Liver (tissue), 9 donors: Measurements from ENCODE around the gene SMOC1. TPM values are rescaled to one million over a fixed set of nuclear protein-coding genes. Genes with fewer than 3 reads are reported as not detected.

Experiments used
- DNase-seq: peaks from one replicate; pipeline ENCODE4 v3.0.0-alpha.2; 2017; ENCODE audit warnings: low spot score
- H3K27ac ChIP-seq, 2 donors: one replicate each; pipeline ENCODE4 v1.7.0; 2013; ENCODE audit warnings: inconsistent platforms in 2 of 2, low read length in 2 of 2, control low read depth in 1 of 2, low read depth in 1 of 2, mild to moderate bottlenecking in 1 of 2
- H3K27me3 ChIP-seq, 4 donors: one replicate each; pipeline versions ENCODE4 v1.6.1 to v1.7.0; 2013; ENCODE audit warnings: low read length in 3 of 4, inconsistent platforms in 1 of 4, mild to moderate bottlenecking in 1 of 4, moderate library complexity in 1 of 4; ENCODE audit not compliant: control insufficient read depth in 4 of 4, insufficient read depth in 4 of 4
- H3K36me3 ChIP-seq, 4 donors: one replicate each; pipeline versions ENCODE4 v1.6.1 to v1.7.0; 2013; ENCODE audit warnings: low read length in 3 of 4, mild to moderate bottlenecking in 3 of 4, low read depth in 1 of 4, moderate library complexity in 1 of 4; ENCODE audit not compliant: control insufficient read depth in 4 of 4, insufficient read depth in 3 of 4
- H3K4me1 ChIP-seq, 4 donors: one replicate each; pipeline versions ENCODE4 v1.6.1 to v1.7.0; 2013; ENCODE audit warnings: low read length in 3 of 4, mild to moderate bottlenecking in 3 of 4, moderate library complexity in 1 of 4; ENCODE audit not compliant: control insufficient read depth in 4 of 4, insufficient read depth in 4 of 4
- H3K4me3 ChIP-seq, 3 donors: one replicate each; pipeline versions ENCODE4 v1.6.1 to v1.7.0; 2013; ENCODE audit warnings: low read length in 3 of 3, control low read depth in 1 of 3, low read depth in 1 of 3, mild to moderate bottlenecking in 1 of 3
- H3K9ac ChIP-seq, 2 donors: one replicate each; pipeline ENCODE4 v1.7.0; 2013; ENCODE audit warnings: low read length in 2 of 2, mild to moderate bottlenecking in 2 of 2, moderate library complexity in 2 of 2, control low read depth in 1 of 2, low read depth in 1 of 2
- H3K9me3 ChIP-seq, 4 donors: one replicate each; pipeline versions ENCODE4 v1.6.1 to v1.7.0; 2013; ENCODE audit warnings: low read length in 3 of 4; ENCODE audit not compliant: control insufficient read depth in 4 of 4
- ATF3 ChIP-seq: IDR thresholded peaks from 2 replicates; pipeline ENCODE4 v1.6.1; 2016; ENCODE audit warnings: antibody characterized with exemption
- CTCF ChIP-seq: fragments of 150-350 bp; IDR thresholded peaks from 2 replicates; pipeline ENCODE4 v1.5.1; 2017; ENCODE audit warnings: improper control_type of control experiment, low read depth, low read length; ENCODE audit not compliant: missing input control
- EGR1 ChIP-seq, 2 donors: IDR thresholded peaks; 2 replicates each; pipeline ENCODE4 v1.6.1; 2016 to 2018; ENCODE audit warnings: antibody characterized with exemption in 2 of 2, low read depth in 2 of 2
- FOXA1 ChIP-seq: IDR thresholded peaks from 2 replicates; pipeline ENCODE4 v1.6.1; 2016; ENCODE audit warnings: antibody characterized with exemption
- FOXA2 ChIP-seq: IDR thresholded peaks from 2 replicates; pipeline ENCODE4 v1.6.1; 2016; ENCODE audit warnings: antibody characterized with exemption
- GABPA ChIP-seq, 2 donors: IDR thresholded peaks in 1 of 2; conservative IDR thresholded peaks in 1 of 2; 2 replicates each; pipeline ENCODE4 v1.6.1; 2016; ENCODE audit warnings: antibody characterized with exemption in 2 of 2, mild to moderate bottlenecking in 1 of 2, moderate library complexity in 1 of 2
- HNF4A ChIP-seq, 2 donors: conservative IDR thresholded peaks; 2 replicates each; pipeline ENCODE4 v1.6.1; 2016; ENCODE audit warnings: antibody characterized with exemption in 2 of 2, mild to moderate bottlenecking in 2 of 2
- HNF4G ChIP-seq: IDR thresholded peaks from 2 replicates; pipeline ENCODE4 v1.6.1; 2016; ENCODE audit warnings: antibody characterized with exemption
- JUND ChIP-seq, 2 donors: IDR thresholded peaks; 2 replicates each; pipeline ENCODE4 v1.6.1; 2016; ENCODE audit warnings: antibody characterized with exemption in 2 of 2
- NR2F2 ChIP-seq: IDR thresholded peaks from 2 replicates; pipeline ENCODE4 v1.6.1; 2016; ENCODE audit warnings: antibody characterized with exemption
- RAD21 ChIP-seq, 2 donors: IDR thresholded peaks; 2 replicates each; pipeline ENCODE4 v1.6.1; 2016; ENCODE audit warnings: antibody characterized with exemption in 2 of 2, mild to moderate bottlenecking in 2 of 2
- RXRA ChIP-seq, 2 donors: IDR thresholded peaks; 2 replicates each; pipeline ENCODE4 v1.6.1; 2017 to 2018; ENCODE audit warnings: antibody characterized with exemption in 2 of 2, mild to moderate bottlenecking in 1 of 2
- SP1 ChIP-seq: IDR thresholded peaks from 2 replicates; pipeline ENCODE4 v1.6.1; 2018; ENCODE audit warnings: antibody characterized with exemption, mild to moderate bottlenecking
- TAF1 ChIP-seq: conservative IDR thresholded peaks from 2 replicates; pipeline ENCODE4 v1.6.1; 2016; ENCODE audit warnings: antibody characterized with exemption, mild to moderate bottlenecking
- YY1 ChIP-seq: IDR thresholded peaks from 2 replicates; pipeline ENCODE4 v1.6.1; 2016; ENCODE audit warnings: antibody characterized with exemption, mild to moderate bottlenecking
- WGBS: extraction: QIAGEN DNeasy Blood & Tissue Kit; methylation state at CpG from one replicate; pipeline ENCODE4 v1.1.7; 2013; 5-methylcytosine and 5-hydroxymethylcytosine counted together
- polyA plus RNA-seq, 2 donors: library from polyadenylated mRNA; stranded (reverse) in 1 of 2; unstranded in 1 of 2; fragments of 200-250 nt in 1 of 2; fragments of >200 nt in 1 of 2; fragmentation: Nextera tagmentation in 1 of 2; extraction: Ambion mirVana in 1 of 2; gene quantifications; one replicate each; pipeline versions ENCODE4 v1.2.1 to v1.2.3, GENCODE V29; 2013 to 2015
- total RNA-seq, 2 donors: library from RNA; depleted of rRNA; stranded (reverse); fragments of >200 nt; gene quantifications; one replicate each; pipeline ENCODE4 v1.2.3, GENCODE V29; 2014
- TF ChIP-seq, protein P1 (sequence below): IDR thresholded peaks from 2 replicates; pipeline ENCODE4 v1.6.1; 2016; ENCODE audit warnings: antibody characterized with exemption
- TF ChIP-seq, protein P2 (sequence below): IDR thresholded peaks from 2 replicates; pipeline ENCODE4 v1.6.1; 2016; ENCODE audit warnings: antibody characterized with exemption, mild to moderate bottlenecking
- TF ChIP-seq, protein P3 (sequence below): IDR thresholded peaks from 2 replicates; pipeline ENCODE4 v1.6.1; 2016; ENCODE audit warnings: antibody characterized with exemption
- donor health status: healthy.
- donor health status: healthy.
- donor health status: healthy.
- donor health status: healthy.
- donor health status: healthy.

The SMOC1 gene
- total and polyA plus RNA-seq, 4 donors: 11.2 to 43.7 (median 27.4) TPM

- no peak for DNase-seq
- Histone ChIP-seq H3K4me1 (peaks cover 5 to 55% (median 36%) of the 10 kb centered on the region in 4 donors), H3K27me3 (no peaks in the 10 kb centered on the region), H3K9ac (no peak overlapping the region), H3K9me3 (no peaks in the 10 kb centered on the region), H3K4me3 (no peak overlapping the region), H3K27ac (peak overlapping the region; percentile 79 to 81), H3K36me3 (no peaks in the 10 kb centered on the region)
- TF ChIP-seq ATF3 (peak; percentile 95), RAD21 (IDR thresholded peaks at IDR 0.05) (peak; percentile 28 to 64), HNF4A (conservative IDR thresholded peaks at IDR 0.05) (peak; percentile 90 to 96), GABPA (IDR thresholded peaks at IDR 0.05 in 1 of 2, conservative IDR thresholded peaks at IDR 0.05 in 1 of 2) (no peak), EGR1 (IDR thresholded peaks at IDR 0.05; ENCODE audit: low read depth in 2 of 2) (no peak), SP1 (peak; percentile 88), FOXA1 (no peak), TAF1 (no peak), JUND (IDR thresholded peaks at IDR 0.05) (peak; percentile 83 to 96), HNF4G (peak; percentile 95), NR2F2 (peak; percentile 71), RXRA (IDR thresholded peaks at IDR 0.05) (peak; percentile 78 to 89), YY1 (peak; percentile 73), FOXA2 (no peak), CTCF (no peak)
- TF ChIP-seq, protein P1, sequence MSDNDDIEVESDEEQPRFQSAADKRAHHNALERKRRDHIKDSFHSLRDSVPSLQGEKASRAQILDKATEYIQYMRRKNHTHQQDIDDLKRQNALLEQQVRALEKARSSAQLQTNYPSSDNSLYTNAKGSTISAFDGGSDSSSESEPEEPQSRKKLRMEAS: peak; percentile 38
- TF ChIP-seq, protein P2, sequence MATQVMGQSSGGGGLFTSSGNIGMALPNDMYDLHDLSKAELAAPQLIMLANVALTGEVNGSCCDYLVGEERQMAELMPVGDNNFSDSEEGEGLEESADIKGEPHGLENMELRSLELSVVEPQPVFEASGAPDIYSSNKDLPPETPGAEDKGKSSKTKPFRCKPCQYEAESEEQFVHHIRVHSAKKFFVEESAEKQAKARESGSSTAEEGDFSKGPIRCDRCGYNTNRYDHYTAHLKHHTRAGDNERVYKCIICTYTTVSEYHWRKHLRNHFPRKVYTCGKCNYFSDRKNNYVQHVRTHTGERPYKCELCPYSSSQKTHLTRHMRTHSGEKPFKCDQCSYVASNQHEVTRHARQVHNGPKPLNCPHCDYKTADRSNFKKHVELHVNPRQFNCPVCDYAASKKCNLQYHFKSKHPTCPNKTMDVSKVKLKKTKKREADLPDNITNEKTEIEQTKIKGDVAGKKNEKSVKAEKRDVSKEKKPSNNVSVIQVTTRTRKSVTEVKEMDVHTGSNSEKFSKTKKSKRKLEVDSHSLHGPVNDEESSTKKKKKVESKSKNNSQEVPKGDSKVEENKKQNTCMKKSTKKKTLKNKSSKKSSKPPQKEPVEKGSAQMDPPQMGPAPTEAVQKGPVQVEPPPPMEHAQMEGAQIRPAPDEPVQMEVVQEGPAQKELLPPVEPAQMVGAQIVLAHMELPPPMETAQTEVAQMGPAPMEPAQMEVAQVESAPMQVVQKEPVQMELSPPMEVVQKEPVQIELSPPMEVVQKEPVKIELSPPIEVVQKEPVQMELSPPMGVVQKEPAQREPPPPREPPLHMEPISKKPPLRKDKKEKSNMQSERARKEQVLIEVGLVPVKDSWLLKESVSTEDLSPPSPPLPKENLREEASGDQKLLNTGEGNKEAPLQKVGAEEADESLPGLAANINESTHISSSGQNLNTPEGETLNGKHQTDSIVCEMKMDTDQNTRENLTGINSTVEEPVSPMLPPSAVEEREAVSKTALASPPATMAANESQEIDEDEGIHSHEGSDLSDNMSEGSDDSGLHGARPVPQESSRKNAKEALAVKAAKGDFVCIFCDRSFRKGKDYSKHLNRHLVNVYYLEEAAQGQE: no peak
- TF ChIP-seq, protein P3, sequence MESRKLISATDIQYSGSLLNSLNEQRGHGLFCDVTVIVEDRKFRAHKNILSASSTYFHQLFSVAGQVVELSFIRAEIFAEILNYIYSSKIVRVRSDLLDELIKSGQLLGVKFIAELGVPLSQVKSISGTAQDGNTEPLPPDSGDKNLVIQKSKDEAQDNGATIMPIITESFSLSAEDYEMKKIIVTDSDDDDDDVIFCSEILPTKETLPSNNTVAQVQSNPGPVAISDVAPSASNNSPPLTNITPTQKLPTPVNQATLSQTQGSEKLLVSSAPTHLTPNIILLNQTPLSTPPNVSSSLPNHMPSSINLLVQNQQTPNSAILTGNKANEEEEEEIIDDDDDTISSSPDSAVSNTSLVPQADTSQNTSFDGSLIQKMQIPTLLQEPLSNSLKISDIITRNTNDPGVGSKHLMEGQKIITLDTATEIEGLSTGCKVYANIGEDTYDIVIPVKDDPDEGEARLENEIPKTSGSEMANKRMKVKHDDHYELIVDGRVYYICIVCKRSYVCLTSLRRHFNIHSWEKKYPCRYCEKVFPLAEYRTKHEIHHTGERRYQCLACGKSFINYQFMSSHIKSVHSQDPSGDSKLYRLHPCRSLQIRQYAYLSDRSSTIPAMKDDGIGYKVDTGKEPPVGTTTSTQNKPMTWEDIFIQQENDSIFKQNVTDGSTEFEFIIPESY: no peak
- WGBS: 37% methylated on average over 9 of the region's 9 CpGs
These were observed 8.8 kb downstream of the SMOC1 start for GRCh38 chr14:69887740-69888657.
